MM.1S (cell line): Measurements from ENCODE around the gene KIAA0319L.

Experiments
- DNase-seq: peaks from one replicate; pipeline ENCODE4 v3.0.0-alpha.2; 2015
- H2AFZ ChIP-seq: fragments of 300-600 bp; sonication (generic); 2 replicates; pipeline ENCODE4 v1.6.0; 2016; ENCODE audit warnings: antibody characterized with exemption, low read length
- H3F3A ChIP-seq: fragments of 300-600 bp; sonication (generic); 2 replicates; pipeline ENCODE4 v1.6.1; 2016; ENCODE audit warnings: mild to moderate bottlenecking, antibody characterized with exemption, low read length, moderate library complexity, mixed read lengths; ENCODE audit not compliant: insufficient read depth
- H3K27ac ChIP-seq: fragments of 300-600 bp; sonication (generic); 2 replicates; pipeline ENCODE4 v1.5.1; 2016; ENCODE audit warnings: mild to moderate bottlenecking, low read length
- H3K27me3 ChIP-seq: fragments of 300-600 bp; sonication (generic); replicated peaks from 2 replicates; pipeline ENCODE4 v1.6.0; 2016; ENCODE audit warnings: low read length; ENCODE audit not compliant: insufficient read depth
- H3K36me3 ChIP-seq: fragments of 300-600 bp; sonication (generic); replicated peaks from 2 replicates; pipeline ENCODE4 v1.6.1; 2016; ENCODE audit warnings: mild to moderate bottlenecking, low read length, mixed read lengths; ENCODE audit not compliant: insufficient read depth
- H3K4me1 ChIP-seq: fragments of 300-600 bp; sonication (generic); 2 replicates; pipeline ENCODE4 v1.6.1; 2016; ENCODE audit warnings: low read length, mixed read lengths
- H3K4me2 ChIP-seq: fragments of 300-600 bp; sonication (generic); 2 replicates; pipeline ENCODE4 v1.6.0; 2016; ENCODE audit warnings: low read depth, low read length
- H3K4me3 ChIP-seq: fragments of 300-600 bp; sonication (generic); 2 replicates; pipeline ENCODE4 v1.5.1; 2016; ENCODE audit warnings: low read length, mixed read lengths
- H3K79me2 ChIP-seq: fragments of 300-600 bp; sonication (generic); 2 replicates; pipeline ENCODE4 v1.6.1; 2016; ENCODE audit warnings: mixed run types, low read length, mixed read lengths
- H3K9ac ChIP-seq: fragments of 300-600 bp; sonication (generic); 2 replicates; pipeline ENCODE4 v1.6.1; 2016; ENCODE audit warnings: low read length, mixed read lengths
- H3K9me2 ChIP-seq: fragments of 300-600 bp; sonication (generic); replicated peaks from 2 replicates; pipeline ENCODE4 v1.6.1; 2016; ENCODE audit warnings: mild to moderate bottlenecking, low read length, mixed read lengths; ENCODE audit not compliant: insufficient read depth
- H3K9me3 ChIP-seq: fragments of 300-600 bp; sonication (generic); replicated peaks from 2 replicates; pipeline ENCODE4 v1.6.1; 2016; ENCODE audit warnings: mild to moderate bottlenecking, low read length, mixed read lengths; ENCODE audit not compliant: insufficient read depth
- H4K20me1 ChIP-seq: fragments of 300-600 bp; sonication (generic); 2 replicates; pipeline ENCODE4 v1.6.1; 2016; ENCODE audit warnings: mild to moderate bottlenecking, low read length, moderate library complexity, mixed read lengths; ENCODE audit not compliant: insufficient read depth
- CTCF ChIP-seq: fragments of 300-600 bp; sonication (generic); IDR thresholded peaks from 2 replicates; pipeline ENCODE4 v1.5.1; 2016; ENCODE audit warnings: antibody characterized with exemption, low read length, mixed read lengths
- EZH2 ChIP-seq: fragments of 300-600 bp; sonication (generic); optimal IDR thresholded peaks from 2 replicates; pipeline ENCODE3; 2017; ENCODE audit warnings: low read depth, mild to moderate bottlenecking, antibody characterized with exemption, low read length, mixed read lengths
- EZH2phosphoT487 ChIP-seq: fragments of 300-600 bp; sonication (generic); IDR thresholded peaks from 2 replicates; pipeline ENCODE4 v1.6.1; 2018; ENCODE audit warnings: antibody characterized with exemption, low read length

KIAA0319L gene

GRCh38 chr1:35448344-35448801, 108.8 kb downstream of the KIAA0319L start:
- Histone ChIP-seq H2AFZ (no peak overlapping the region), H3K4me2 (no peak overlapping the region), H3K9ac (no peak overlapping the region), H3K9me3 (no peaks in the 10 kb centered on the region), H3K27ac (no peak overlapping the region), H3K27me3 (no peaks in the 10 kb centered on the region), H3K4me1 (no peaks in the 10 kb centered on the region), H4K20me1 (no peaks in the 10 kb centered on the region), H3K9me2 (no peaks in the 10 kb centered on the region), H3F3A (no peaks in the 10 kb centered on the region), H3K4me3 (no peak overlapping the region), H3K36me3 (no peaks in the 10 kb centered on the region), H3K79me2 (no peaks in the 10 kb centered on the region)
- TF ChIP-seq CTCF (no peak), EZH2 (no peak), EZH2phosphoT487 (no peak)
- no peak for DNase-seq

- no peaks in the 10 kb centered on the region for H3K9me3 ChIP-seq
- H3F3A ChIP-seq: no peaks in the 10 kb centered on the region
- TF ChIP-seq CTCF (no peak), EZH2 (no peak), EZH2phosphoT487 (no peak)
- H4K20me1 ChIP-seq: no peaks in the 10 kb centered on the region
- no peaks in the 10 kb centered on the region for H3K36me3 ChIP-seq
- no peaks in the 10 kb centered on the region for H3K27me3 ChIP-seq
- H2AFZ ChIP-seq: no peak overlapping the region
- no peak overlapping the region for H3K9ac ChIP-seq
- no peak for DNase-seq
- no peak overlapping the region for H3K4me2 ChIP-seq
- no peaks in the 10 kb centered on the region for H3K4me1 ChIP-seq
- no peaks in the 10 kb centered on the region for H3K9me2 ChIP-seq
- H3K4me3 ChIP-seq: no peak overlapping the region
- H3K27ac ChIP-seq: no peak overlapping the region
- H3K79me2 ChIP-seq: no peaks in the 10 kb centered on the region
Measured at GRCh38 chr1:35447278-35447677, 109.9 kb downstream of the KIAA0319L start.

- Histone ChIP-seq H3K4me2 (no peak overlapping the region), H3F3A (no peaks in the 10 kb centered on the region), H2AFZ (no peak overlapping the region), H4K20me1 (no peaks in the 10 kb centered on the region), H3K27ac (no peak overlapping the region), H3K36me3 (no peaks in the 10 kb centered on the region), H3K9me3 (no peaks in the 10 kb centered on the region), H3K27me3 (no peaks in the 10 kb centered on the region), H3K4me1 (no peaks in the 10 kb centered on the region), H3K9me2 (no peaks in the 10 kb centered on the region), H3K9ac (no peak overlapping the region), H3K4me3 (no peak overlapping the region), H3K79me2 (no peaks in the 10 kb centered on the region)
- TF ChIP-seq EZH2 (no peak), EZH2phosphoT487 (no peak), CTCF (no peak)
- DNase-seq: no peak
Measured at GRCh38 chr1:35444519-35444774, 112.8 kb downstream of the KIAA0319L start.
